Stimulated activated CD4-positive, alpha-beta T cell treated with anti-CD3 and anti-CD28 coated beads, Interleukin-2, amount 100 ng/mL, for 24 hours (primary cell): ENCODE data around the gene KLK1.

Experiments
- DNase-seq, 2 donors: peaks; one replicate each; pipeline ENCODE4 v3.0.0-alpha.2; 2020

The KLK1 gene

DNA sequence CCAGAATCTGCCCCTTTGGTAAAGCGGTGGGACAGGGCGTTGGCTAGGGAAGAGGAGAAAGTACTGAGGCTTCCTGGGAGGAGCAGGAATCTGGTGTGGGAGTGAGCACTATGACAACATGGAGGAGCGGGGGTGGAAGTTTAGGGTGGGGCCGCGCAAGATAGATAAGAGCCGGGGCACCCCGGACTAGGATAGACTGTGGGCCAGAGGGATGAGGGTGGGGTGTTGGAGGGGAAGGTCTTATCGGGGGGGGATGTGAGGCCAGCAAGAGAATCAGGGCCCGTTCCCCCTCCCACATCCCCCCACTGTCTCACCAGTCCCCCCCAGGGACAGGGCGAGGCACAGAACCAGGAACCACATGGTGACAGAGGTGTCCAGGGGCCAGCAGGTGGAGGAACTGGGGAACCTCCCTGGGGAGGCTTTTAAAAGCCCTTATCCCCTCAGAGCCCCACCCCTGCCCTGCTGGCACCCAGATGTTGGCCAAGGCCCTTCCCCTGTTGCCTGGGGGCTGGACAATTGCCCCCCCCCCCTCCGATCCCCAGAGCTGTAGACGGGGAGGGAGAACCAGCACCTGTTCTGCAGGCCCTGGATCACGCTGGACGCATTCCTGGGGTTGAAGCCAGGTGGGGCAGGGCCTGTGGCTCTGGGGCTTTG, at the start of gene KLK1:
Gene KLK1 (minus strand): TSS at position 399 of the 654 bp plus-strand sequence. CDS start 39 bp downstream, at position 360.
- DNase-seq: no peak

DNA sequence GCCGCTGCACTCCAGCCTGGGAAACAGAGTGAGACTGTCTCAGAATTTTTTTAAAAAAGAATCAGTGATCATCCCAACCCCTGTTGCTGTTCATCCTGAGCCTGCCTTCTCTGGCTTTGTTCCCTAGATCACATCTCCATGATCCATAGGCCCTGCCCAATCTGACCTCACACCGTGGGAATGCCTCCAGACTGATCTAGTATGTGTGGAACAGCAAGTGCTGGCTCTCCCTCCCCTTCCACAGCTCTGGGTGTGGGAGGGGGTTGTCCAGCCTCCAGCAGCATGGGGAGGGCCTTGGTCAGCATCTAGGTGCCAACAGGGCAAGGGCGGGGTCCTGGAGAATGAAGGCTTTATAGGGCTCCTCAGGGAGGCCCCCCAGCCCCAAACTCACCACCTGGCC, 49.5 kb upstream of the KLK1 start, which contains the start of gene KLK2:
Gene KLK2 (plus strand): TSS at position 384 of the 400 bp plus-strand sequence. CDS start 35 bp downstream, outside the sequence.
- DNase-seq: no peak

DNA sequence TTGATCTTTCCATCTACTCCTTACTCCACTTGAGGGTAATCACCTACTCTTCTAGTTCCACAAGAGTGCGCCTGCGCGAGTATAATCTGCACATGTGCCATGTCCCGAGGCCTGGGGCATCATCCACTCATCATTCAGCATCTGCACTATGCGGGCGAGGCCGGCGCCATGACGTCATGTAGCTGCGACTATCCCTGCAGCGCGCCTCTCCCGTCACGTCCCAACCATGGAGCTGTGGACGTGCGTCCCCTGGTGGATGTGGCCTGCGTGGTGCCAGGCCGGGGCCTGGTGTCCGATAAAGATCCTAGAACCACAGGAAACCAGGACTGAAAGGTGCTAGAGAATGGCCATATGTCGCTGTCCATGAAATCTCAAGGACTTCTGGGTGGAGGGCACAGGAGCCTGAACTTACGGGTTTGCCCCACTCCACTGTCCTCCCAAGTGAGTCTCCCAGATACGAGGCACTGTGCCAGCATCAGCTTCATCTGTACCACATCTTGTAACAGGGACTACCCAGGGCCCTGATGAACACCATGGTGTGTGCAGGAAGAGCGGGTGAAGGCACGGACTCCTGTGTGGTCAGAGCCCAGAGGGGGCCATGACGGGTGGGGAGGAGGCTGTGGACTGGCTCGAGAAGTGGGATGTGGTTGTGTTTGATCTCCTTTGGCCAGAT, 47.0 kb upstream of the KLK1 start:
- DNase-seq: peak in 1 of 2 donors; percentile 46

DNA sequence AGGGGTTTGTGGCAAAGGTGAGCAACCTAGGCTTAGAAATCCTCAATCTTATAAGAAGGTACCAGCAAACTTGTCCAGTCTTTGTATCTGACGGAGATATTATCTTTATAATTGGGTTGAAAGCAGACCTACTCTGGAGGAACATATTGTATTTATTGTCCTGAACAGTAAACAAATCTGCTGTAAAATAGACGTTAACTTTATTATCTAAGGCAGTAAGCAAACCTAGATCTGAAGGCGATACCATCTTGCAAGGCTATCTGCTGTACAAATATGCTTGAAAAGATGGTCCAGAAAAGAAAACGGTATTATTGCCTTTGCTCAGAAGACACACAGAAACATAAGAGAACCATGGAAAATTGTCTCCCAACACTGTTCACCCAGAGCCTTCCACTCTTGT, 45.9 kb upstream of the KLK1 start:
- DNase-seq: no peak

DNA sequence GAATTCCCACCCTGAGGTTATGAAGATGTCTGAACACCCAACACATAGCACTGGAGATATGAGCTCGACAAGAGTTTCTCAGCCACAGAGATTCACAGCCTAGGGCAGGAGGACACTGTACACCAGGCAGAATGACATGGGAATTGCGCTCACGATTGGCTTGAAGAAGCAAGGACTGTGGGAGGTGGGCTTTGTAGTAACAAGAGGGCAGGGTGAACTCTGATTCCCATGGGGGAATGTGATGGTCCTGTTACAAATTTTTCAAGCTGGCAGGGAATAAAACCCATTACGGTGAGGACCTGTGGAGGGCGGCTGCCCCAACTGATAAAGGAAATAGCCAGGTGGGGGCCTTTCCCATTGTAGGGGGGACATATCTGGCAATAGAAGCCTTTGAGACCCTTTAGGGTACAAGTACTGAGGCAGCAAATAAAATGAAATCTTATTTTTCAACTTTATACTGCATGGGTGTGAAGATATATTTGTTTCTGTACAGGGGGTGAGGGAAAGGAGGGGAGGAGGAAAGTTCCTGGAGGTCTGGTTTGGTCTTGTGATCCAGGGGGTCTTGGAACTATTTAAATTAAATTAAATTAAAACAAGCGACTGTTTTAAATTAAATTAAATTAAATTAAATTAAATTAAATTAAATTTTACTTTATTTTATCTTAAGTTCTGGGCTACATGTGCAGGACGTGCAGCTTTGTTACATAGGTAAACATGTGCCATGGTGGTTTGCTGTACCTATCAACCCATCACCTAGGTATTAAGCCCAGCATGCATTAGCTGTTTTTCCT, 38.1 kb upstream of the KLK1 start:
- no peak for DNase-seq

DNA sequence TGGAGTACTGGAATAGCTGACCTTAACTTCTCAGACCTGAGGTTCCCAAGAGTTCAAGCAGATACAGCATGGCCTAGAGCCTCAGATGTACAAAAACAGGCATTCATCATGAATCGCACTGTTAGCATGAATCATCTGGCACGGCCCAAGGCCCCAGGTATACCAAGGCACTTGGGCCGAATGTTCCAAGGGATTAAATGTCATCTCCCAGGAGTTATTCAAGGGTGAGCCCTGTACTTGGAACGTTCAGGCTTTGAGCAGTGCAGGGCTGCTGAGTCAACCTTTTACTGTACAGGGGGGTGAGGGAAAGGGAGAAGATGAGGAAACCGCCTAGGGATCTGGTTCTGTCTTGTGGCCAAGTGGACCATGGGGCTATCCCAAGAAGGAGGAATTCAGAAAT, 37.4 kb upstream of the KLK1 start:
- no peak for DNase-seq

DNA sequence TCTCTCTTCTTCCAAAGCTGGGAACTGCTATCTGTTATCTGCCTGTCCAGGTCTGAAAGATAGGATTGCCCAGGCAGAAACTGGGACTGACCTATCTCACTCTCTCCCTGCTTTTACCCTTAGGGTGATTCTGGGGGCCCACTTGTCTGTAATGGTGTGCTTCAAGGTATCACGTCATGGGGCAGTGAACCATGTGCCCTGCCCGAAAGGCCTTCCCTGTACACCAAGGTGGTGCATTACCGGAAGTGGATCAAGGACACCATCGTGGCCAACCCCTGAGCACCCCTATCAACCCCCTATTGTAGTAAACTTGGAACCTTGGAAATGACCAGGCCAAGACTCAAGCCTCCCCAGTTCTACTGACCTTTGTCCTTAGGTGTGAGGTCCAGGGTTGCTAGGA, 36.3 kb upstream of the KLK1 start:
- DNase-seq: no peak

DNA sequence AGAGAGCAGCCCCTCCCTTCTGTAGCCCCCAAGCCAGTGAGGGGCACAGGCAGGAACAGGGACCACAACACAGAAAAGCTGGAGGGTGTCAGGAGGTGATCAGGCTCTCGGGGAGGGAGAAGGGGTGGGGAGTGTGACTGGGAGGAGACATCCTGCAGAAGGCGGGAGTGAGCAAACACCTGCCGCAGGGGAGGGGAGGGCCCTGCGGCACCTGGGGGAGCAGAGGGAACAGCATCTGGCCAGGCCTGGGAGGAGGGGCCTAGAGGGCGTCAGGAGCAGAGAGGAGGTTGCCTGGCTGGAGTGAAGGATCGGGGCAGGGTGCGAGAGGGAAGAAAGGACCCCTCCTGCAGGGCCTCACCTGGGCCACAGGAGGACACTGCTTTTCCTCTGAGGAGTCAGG, 35.3 kb upstream of the KLK1 start:
- DNase-seq: no peak

DNA sequence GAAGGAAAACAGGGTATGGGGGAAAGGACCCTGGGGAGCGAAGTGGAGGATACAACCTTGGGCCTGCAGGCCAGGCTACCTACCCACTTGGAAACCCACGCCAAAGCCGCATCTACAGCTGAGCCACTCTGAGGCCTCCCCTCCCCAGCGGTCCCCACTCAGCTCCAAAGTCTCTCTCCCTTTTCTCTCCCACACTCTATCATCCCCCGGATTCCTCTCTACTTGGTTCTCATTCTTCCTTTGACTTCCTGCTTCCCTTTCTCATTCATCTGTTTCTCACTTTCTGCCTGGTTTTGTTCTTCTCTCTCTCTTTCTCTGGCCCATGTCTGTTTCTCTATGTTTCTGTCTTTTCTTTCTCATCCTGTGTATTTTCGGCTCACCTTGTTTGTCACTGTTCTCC, 33.8 kb upstream of the KLK1 start:
- no peak for DNase-seq

DNA sequence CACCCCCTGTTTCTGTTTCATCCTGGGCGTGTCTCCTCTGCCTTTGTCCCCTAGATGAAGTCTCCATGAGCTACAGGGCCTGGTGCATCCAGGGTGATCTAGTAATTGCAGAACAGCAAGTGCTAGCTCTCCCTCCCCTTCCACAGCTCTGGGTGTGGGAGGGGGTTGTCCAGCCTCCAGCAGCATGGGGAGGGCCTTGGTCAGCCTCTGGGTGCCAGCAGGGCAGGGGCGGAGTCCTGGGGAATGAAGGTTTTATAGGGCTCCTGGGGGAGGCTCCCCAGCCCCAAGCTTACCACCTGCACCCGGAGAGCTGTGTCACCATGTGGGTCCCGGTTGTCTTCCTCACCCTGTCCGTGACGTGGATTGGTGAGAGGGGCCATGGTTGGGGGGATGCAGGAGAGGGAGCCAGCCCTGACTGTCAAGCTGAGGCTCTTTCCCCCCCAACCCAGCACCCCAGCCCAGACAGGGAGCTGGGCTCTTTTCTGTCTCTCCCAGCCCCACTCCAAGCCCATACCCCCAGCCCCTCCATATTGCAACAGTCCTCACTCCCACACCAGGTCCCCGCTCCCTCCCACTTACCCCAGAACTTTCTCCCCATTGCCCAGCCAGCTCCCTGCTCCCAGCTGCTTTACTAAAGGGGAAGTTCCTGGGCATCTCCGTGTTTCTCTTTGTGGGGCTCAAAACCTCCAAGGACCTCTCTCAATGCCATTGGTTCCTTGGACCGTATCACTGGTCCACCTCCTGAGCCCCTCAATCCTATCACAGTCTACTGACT, 31.2 kb upstream of the KLK1 start, which contains the start of gene KLK3:
Gene KLK3 (plus strand): TSS at position 280 of the 775 bp plus-strand sequence. CDS start 41 bp downstream, at position 321.
- no peak for DNase-seq

DNA sequence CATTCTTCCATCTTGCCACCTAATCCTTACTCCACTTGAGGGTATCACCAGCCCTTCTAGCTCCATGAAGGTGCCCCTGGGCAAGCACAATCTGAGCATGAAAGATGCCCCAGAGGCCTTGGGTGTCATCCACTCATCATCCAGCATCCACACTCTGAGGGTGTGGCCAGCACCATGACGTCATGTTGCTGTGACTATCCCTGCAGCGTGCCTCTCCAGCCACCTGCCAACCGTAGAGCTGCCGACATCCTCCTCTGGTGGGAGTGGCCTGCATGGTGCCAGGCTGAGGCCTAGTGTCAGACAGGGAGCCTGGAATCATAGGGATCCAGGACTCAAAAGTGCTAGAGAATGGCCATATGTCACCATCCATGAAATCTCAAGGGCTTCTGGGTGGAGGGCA, 28.0 kb upstream of the KLK1 start:
- no peak for DNase-seq

DNA sequence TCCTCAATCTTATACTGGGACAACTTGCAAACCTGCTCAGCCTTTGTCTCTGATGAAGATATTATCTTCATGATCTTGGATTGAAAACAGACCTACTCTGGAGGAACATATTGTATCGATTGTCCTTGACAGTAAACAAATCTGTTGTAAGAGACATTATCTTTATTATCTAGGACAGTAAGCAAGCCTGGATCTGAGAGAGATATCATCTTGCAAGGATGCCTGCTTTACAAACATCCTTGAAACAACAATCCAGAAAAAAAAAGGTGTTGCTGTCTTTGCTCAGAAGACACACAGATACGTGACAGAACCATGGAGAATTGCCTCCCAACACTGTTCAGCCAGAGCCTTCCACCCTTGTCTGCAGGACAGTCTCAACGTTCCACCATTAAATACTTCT, 27.2 kb upstream of the KLK1 start:
- DNase-seq: no peak

DNA sequence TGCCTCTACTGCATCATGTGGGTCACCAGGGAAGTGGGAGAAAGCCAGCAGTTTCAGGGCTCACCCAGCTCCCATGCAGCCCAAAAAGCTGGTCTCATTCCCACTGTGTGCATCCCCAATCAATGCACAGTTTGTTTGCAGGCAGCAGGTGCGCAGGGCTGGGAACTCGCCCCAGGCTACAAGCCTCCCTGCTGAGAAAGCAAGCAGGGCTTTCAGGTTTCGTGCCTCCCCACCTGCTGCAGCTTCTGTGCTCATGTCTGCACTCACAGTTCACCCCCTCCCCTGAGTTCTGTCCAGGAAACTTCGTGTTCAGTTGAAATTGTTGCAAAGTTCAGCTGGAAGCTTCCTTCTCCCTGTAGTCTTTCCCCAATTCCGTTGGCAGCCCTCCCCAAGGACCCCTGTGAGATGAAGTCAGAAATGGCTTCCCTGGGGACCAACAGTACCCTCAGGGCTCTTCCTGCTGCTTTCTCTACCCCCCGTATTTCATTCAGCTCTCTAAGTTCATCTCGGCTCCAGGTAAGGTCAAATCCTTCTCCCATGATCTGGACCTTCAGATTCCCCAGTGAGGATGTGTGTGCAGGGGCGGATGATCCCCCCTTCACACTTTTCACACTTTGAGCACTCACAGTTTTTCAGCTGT, 20.8 kb upstream of the KLK1 start:
- no peak for DNase-seq

DNA sequence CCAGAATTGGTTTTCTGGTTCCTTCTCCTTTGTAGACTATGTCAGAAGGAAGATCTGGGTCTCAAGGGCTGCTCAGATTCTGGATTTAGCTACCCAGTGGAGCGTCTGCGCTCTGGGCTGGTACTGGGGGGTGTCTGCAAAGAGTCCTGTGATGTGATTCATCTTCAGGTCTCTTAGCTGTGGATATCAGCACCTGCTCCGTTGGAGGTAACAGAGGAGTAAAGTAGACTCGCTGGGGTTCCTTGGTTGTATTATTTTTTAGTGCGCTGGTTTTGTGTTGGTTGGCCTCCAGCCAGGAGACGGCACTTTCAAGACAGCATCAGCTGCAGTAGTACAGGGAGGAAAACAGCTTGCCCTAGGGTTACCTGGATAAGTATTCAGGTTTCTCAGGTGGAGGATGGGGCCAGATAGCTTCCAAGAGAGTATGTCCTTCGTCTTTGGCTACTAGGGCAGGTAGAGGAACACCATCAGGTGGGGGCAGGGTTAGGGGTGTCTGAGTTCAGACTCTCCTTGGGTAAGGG, 20.2 kb upstream of the KLK1 start:
- no peak for DNase-seq

DNA sequence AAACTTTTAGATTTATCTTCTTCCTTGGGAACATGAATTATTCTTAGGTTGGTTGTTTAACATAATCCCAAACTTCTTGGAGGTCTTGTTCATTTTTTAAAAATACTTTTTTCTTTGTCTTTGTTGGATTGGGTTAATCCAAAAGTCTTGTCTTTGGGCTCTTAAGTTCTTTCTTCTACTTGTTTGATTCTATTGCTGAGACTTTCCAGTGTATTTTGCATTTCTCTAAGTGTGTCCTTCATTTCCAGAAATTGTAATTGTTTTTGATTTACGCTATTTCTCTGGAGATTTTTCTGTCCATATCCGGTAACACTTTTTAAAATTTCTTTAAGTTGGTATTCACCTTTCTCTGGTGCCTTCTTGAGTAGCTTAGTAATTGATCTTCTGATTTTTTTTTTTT, 19.6 kb upstream of the KLK1 start:
- no peak for DNase-seq

DNA sequence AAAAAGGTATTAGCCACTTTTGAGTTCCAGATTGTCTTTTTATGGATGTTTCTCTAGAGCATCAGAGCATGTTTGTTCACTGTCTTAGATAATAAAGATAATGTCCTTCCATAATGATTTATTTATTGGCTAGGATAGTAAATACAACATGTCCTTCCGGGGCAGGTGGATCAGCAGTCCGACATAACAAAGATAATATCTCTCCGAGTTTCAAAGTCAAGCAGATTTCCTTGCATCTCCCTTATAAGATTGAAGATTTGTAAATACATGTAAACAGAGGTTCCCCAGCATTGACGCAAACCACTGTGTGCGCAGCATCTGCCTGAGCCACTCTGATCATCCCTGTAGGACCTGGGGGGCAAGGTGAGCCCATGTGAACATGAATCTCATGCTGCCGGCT, 18.5 kb upstream of the KLK1 start:
- no peak for DNase-seq

DNA sequence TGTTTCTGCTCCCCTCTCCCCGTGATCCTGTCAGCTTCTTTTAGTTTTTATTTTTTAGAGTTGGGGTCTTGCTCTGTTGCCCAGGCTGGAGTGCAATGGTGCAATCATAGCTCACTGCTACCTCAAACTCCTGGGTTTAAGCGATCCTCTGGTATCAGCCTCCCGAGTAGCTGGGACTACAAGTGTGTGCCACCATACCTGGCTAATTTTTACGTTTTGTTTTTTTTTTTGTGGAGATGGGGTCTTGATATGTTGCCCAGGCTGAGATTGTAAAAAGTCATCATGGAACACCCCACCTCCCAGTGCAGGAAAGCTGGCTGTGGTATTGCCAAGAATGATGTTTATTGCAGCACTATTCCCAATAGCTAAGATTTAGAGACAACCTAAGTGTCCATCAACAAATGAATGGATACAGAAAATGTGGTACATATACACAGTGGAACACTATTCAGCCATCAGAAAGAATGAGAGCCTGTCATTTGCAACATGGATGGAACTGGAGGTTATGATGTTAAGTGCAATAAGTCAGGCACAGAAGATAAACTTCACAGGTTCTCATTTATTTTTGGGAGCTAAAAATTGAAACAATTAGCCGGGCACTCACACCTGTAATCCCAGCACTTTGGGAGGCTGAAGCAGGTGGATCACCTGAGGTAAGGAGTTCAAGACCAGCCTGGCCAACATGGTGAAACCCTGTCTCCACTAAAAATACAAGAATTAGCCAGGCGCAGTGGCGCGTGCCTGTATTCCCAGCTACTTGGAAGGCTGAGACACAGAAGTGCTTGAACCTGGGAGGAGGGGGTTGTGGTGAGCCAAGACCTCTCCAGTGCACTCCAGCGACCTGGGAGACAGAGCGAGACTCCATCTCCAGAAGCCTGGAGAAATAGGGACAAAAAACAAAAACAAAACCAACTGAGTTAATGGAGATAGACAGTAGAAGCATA, 16.4 kb upstream of the KLK1 start:
- DNase-seq: no peak

DNA sequence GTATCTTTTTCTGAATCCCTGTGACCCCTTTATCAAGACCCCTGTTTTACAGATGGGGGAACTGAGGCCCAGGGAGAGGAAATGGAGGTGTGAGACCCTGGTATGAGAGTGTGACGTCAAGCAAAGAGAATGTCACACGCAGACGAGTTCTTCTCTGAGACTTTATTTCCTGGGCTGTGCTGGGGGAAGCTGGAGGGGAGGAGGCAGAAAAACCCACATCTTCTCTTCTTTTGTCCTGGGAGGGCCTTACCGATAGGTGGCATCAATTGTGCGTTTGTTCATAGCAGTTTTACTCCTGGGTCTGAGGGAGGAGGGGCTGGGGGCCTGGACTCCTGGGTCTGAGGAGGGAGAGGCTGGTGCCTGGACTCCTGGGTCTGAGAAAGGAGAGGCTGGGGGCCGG, 14.7 kb upstream of the KLK1 start:
- no peak for DNase-seq

DNA sequence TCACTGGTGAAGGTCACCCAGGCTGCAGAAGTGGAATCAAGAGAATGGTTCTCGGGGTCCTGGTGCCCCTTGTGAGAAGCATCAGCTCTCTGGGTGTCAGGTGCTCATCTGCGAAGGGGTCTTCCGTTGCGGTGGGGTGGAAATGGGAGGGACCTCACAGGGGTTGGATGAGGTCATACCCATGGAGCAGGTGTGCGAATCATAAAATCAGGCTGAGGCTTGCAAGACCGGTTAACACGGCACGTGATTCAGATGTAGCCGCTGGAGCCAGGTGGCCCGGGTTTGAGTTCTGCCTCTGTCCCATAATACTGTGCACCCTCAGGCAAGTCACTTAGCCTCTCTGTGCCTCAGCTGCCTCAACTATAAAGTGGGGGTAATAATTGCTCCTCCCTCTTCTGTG, 13.7 kb upstream of the KLK1 start:
- DNase-seq: no peak

DNA sequence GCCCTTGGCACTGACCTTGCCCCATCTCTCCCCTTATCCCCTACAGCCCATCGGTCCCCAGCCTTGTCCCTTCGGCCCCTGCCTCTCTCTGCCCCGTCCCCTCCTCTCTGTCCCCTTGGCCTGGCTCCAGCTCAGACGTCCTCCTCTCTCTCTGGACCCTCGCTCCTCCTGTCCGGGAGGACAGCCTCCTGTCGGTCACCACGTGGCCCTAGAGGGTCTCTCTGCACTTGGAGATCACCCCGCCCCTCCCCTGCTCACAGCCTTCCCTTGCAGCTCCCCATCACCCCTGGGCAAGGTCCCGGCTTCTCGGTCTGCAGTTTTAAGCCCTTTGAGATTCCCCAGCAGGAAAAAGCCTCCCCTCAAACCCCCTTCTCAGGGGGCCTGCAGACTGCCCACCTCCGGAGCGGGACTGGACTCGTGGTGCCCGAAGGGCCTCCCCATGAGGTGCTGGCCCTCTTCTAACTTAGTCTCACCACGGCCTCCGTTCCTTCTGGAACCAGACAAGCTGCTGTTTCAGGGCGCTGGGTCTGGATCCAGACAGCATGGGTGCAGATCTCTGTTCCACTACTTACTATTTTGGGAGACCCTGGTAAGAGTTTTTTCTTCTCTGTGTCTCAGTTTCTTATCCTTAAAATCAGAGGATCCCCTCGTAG, 13.1 kb upstream of the KLK1 start:
- no peak for DNase-seq
